Measurements from ENCODE around the gene ICE2.

DNA sequence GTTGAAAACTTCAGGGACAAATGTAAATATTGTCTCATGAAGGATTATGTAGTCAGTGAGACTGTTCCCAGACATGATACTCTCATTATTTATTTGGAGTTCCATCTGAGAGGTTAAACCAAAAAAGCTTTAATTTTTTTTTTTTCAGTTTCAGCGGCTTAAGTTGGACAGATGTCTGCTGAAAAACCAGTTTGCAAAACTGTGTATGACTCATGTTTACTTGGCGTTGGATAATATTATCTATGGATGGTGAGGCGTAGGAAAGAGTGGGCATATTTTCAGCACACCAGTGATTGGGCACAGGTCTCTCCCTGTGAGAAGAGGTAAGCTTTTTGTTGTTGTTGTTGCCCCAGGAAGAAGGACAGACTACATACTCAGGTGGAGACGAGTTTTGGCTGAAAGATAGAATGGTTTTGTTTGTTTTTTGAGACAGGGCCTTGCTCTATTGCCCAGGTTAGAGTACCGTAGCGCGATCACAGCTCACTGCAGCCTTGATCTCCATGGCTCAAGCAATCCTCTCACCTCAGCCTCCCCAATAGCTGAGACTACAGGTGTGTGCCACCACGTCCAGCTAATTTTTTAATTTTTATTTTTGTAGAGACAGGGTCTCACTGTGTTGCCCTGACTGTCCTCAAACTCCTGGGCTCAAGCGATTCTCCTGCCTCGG is 64.8 kb downstream of the ICE2 start:
- no peak for TF ChIP-seq TEAD4 (IDR thresholded peaks at IDR 0.05; ENCODE audit: borderline replicate concordance, insufficient read depth)
- TF ChIP-seq, protein P1, sequence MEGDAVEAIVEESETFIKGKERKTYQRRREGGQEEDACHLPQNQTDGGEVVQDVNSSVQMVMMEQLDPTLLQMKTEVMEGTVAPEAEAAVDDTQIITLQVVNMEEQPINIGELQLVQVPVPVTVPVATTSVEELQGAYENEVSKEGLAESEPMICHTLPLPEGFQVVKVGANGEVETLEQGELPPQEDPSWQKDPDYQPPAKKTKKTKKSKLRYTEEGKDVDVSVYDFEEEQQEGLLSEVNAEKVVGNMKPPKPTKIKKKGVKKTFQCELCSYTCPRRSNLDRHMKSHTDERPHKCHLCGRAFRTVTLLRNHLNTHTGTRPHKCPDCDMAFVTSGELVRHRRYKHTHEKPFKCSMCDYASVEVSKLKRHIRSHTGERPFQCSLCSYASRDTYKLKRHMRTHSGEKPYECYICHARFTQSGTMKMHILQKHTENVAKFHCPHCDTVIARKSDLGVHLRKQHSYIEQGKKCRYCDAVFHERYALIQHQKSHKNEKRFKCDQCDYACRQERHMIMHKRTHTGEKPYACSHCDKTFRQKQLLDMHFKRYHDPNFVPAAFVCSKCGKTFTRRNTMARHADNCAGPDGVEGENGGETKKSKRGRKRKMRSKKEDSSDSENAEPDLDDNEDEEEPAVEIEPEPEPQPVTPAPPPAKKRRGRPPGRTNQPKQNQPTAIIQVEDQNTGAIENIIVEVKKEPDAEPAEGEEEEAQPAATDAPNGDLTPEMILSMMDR (IDR thresholded peaks at IDR 0.05) = no peak
- TF ChIP-seq POLR2AphosphoS5 (IDR thresholded peaks at IDR 0.05; ENCODE audit: low read depth, low read length) = no peak
- TF ChIP-seq, protein P2, sequence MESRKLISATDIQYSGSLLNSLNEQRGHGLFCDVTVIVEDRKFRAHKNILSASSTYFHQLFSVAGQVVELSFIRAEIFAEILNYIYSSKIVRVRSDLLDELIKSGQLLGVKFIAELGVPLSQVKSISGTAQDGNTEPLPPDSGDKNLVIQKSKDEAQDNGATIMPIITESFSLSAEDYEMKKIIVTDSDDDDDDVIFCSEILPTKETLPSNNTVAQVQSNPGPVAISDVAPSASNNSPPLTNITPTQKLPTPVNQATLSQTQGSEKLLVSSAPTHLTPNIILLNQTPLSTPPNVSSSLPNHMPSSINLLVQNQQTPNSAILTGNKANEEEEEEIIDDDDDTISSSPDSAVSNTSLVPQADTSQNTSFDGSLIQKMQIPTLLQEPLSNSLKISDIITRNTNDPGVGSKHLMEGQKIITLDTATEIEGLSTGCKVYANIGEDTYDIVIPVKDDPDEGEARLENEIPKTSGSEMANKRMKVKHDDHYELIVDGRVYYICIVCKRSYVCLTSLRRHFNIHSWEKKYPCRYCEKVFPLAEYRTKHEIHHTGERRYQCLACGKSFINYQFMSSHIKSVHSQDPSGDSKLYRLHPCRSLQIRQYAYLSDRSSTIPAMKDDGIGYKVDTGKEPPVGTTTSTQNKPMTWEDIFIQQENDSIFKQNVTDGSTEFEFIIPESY (IDR thresholded peaks at IDR 0.05; ENCODE audit: borderline replicate concordance, low read depth) = no peak
- no peak for TF ChIP-seq EP300 (IDR thresholded peaks at IDR 0.05; ENCODE audit: borderline replicate concordance in 1 of 2, low read depth in 1 of 2, low read length in 1 of 2)
- no peak for TF ChIP-seq FOXJ3 (CRISPR knock-in tag; IDR thresholded peaks at IDR 0.05)
- TF ChIP-seq RAD21 (IDR thresholded peaks at IDR 0.05; ENCODE audit: low read length) = no peak
- TF ChIP-seq RFX5 (IDR thresholded peaks at IDR 0.05; ENCODE audit: low read length) = no peak
